ENCODE results near the gene IL17B.
"Not testable (repeated sequence)": the region's sequence is repeated elsewhere in the genome, so short reads cannot be mapped to it uniquely, and the experiment has no call there.

The IL17B gene

DNA sequence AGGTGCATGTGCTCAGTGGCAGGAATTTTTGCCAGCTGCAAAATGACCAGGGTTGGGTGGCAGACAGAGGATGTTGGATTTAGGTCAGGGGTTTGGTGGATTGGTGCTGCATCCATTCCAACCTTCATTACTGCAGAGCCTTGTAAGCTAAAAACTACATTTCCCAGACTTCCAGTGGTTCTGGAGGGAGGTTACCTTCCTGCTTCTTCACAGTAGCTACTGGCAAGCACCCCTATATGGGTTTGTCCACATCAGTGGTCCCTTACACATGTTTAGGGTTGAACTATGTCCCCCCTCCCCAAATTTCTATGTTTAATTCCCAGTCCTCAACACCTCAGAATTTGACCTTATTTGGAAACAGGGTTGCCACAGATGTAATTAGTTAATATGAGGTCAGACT, 20.7 kb upstream of the IL17B start:
- no peak for DNase-seq

DNA sequence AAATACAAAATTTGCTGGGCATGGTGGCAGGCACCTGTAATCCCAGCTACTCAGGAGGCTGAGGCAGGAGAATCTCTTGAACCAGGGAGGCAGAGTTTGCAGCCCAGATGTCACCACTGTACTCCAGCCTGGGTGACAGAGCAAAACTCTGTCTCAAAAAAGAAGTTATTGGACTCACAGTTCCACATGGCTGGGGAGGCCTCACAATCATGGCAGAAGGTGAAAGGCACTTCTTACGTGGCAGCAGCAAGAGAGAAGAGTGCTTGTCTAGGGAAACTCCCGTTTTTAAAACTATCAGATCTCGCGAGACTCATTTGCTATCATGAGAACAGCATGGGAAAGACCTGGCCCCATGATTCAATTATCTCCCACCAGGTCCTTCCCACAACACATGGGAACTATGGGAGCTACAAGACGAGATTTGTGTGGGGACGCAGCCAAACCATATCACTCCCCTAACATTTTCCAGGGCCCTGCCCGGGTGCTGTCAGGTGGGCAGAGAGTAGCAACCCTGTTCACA, 19.7 kb upstream of the IL17B start:
- DNase-seq: not testable (repeated sequence)

DNA sequence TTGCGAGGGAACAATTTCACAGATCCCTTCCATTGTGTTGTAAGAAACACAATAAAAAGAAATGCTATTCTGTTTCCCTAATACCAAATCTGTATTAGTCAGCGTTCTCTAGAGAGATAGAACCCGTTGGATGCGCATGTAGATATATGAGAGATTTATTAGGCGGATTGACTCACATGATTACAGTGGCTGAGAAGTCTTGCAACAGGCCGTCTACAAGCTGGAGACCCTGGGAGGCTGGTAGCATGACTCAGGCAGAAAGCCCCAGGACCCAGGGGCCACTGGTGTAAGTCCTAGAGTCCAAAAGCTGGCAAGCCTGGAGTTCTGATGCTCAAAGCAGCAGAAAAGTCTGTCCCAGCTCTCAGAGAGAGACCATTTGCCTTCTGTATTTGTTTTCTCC, 18.4 kb upstream of the IL17B start:
- DNase-seq: no peak

DNA sequence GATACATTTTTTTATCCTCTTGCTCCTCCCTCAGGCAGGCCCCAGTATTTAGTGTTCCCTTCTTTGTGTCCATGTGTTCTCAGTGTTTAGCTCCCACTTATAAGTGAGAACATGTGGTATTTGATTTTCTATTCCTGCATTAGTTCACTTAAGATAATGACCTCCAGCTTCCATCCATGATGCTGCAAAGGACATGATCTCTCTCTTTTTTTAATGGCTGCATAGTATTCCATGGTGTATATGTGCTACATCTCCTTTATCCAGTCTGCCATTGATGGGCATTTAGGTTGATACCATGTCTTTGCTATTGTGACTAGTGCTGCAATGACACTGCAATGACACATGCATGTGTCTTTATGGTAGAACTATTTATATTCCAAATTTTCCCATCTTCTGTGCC, 15.9 kb upstream of the IL17B start:
- not testable (repeated sequence) for DNase-seq

DNA sequence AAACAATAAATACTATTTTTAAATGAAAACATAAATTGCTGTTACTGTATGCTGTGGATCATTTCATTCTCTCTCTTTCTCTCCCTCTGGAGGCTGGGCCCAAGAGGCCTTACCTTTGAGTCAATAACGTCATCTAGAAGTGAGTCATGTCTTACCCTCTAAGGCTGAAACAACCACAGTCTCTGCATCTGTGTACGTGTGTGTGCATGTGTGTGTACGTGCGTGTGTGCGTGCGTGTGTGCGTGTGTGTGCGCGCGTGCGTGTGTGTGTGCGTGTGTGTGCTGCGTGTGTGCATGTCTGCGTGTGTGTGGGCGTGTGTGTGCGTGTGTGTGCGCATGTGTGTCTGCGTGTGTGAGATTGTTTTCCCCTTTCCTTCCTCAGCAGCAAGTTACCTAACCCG, 13.6 kb upstream of the IL17B start:
- DNase-seq: no peak

DNA sequence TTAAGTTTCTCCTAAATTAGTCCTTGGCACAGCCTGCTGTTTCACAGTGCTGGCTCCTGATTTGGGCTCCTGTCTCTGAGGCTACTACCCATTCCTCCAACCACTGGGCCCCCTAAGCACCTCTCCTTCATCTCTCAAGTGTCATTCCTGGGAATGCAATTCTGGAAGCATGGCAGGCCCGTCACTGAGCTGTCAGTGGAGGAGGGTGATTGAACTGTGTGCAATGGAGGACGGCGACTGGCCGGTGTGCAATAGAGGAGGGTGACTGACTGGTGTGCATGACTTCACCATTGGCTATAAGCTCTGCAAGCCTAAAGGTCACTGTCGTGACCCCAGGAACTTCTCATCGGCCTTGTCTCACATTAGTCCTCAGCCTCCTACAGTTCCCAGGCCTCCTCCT, 12.4 kb upstream of the IL17B start:
- DNase-seq: no peak

DNA sequence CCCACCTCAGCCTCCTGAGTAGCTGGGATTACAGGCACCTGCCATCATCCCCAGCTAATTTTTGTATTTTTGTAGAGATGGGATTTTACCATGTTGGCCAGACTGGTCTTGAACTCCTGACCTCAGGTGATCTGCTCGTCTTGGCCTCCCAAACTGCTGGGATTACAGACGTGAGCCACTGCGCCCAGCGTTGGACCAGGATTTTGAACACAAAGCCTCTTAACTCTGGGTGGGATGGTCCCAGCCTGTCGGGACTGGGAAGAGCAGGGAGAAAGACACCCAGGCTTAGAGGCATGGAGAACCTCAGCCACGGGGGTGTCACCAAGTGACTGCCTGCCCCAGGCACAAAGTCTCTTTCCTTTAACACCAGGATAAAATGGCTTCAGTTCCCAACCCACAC, 12.0 kb upstream of the IL17B start:
- not testable (repeated sequence) for DNase-seq

DNA sequence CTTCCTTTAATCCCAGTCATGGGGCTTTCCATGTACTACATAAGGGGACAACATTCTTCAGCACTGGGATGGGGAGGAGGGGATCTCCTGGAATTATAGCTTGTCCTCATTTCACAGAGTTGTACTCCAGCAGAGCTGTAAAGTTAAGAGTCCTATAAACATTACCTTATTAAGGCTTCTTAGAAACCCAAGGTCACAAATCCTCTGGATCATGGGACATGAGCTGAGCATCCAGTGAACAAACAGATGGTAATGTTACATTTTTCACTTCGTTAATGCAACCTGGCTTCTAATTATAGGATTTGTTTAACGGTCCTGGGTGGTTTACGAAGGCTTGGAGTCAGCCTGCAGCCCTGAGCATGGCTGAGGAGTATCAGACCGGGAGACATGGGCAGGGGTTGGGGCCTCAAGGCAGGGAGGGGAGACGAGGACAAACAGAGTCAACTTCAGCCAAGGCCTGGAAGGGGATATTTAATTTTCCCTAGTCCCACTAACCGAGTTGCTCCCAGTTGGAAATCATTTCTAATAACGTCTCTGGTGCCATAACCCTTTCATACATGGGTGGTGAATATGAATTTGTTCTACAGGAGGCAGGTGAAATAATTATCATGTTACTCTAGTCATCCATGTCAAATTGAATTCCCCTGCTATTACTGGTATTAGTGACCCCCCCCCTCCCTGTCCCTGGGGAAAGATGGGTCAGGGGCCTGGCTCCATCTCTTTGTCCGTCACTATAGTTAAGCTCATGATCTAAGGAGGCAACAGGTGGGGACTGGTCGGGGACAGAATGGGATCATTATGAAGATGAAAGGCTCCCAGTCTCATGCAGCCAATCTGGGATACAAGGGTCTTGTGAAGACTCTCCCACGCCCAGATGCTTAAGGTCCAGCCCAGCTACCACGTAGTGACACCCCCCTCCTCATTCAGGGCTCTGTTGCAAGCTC, 10.7 kb upstream of the IL17B start:
- no peak for DNase-seq

DNA sequence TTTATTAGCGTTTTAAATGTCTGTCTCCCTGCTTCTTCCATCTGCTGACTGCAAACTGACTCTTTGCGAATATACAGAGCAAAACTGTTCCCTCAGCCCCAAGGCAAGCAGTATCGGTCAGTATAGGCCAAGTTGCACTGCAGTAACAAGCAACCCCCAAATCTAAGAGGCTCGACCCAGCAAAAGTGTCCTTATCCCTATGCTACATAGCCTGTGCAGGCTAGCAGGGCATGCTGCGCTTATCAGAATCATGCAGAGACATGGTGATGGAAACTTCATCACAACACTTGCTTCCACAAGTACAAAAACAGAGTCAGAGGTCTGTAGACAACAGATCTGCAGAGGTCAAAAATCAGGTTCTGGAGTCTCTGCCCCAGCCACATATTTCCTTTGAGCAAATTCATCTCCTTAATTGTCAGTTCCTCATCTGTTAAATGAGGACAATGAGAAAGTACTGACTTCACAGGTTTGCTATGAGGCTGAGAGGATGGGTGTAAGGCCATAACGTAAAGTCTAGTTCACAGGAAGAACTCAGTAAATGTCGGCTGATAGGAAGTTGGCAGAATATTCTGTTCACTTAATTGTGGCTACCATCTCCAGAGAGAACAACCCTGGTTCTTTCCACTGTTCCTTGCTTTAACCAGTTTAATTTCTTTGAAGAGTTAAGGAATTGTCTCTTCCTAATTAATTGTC, 9.6 kb upstream of the IL17B start:
- no peak for DNase-seq

DNA sequence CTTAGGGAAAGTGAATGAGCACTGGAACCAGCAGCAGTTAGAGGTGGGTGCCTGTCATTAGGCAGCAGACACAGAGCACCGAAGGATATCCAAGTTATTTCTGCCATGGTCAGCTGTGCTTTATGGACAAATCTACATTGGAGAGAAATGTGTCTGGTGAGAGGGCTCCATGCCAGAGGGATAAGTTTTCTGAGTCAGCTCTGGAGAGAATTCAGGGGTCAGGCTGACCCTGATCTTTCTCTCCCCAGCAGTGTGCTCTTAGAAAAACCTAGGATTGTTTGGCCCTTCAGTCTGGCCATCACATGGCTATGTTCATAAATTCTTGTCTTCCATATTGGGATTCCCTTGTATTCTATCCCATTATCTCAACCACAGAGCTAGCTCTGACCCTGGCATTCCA, 8.9 kb upstream of the IL17B start:
- DNase-seq: no peak

DNA sequence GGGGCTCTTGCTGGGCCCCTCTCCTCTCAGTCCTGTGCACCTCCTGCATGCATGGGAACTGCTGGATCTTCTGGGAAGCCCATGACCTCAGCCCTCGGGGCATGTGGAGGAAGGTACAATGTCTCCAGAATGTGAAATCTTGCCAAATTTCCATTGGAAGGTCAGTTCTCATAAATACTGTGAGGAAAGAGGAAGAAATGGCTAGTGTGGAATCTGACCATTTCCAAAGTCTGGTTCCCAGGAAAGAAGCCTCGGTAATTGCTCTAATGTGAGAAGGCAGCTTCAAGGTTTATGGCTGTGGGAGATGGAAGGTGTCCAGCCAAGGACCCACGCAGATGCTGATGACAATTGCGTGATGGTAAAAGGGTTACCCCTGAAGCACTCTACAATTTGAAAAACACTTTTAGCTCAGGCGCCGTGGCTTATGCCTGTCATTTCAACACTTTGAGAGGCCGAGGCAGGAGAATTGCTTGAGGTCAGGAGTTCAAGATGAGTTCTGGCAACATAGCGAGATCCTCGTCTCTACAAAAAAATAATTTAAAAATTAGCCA, 8.1 kb upstream of the IL17B start:
- DNase-seq: no peak

DNA sequence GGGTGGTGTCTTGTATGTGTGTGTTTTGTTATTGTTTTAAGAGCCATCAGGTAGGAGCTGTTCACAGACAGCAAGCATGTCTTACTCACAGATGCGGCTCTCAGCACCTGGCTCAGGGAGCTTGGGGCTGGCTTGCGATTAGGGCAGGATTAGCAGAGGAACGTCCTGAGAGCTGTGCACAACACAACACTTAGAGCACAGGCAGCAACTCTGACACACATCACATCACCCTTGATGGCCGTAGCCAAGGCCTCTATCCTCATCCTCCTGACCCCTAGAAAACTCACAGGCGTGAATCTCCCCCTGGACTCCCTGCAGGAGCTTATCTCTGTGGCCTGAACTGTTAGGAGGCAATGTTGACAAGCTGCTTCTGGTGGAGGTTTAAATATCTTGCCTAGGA, 7.1 kb upstream of the IL17B start:
- no peak for DNase-seq

DNA sequence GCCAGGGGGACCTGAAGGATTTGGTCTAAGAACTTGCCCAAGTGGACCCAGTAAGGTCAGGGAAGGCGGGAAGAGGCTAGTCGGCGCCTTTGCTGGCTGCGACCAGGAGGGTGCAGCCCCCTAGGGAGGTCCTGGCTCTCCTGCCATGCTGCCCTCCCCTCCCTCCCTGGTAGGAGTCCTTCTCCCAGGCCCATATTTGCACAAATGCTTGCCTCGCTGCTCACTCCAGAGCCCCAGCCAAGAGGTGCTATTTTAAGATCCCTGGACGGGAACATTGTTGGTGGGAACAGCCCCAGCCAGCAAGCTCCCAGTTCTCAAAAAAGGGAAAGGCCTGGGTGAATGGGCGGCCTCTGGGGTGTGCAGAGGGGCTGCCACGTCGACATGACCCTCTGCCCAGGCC, 4.3 kb upstream of the IL17B start:
- DNase-seq: no peak

DNA sequence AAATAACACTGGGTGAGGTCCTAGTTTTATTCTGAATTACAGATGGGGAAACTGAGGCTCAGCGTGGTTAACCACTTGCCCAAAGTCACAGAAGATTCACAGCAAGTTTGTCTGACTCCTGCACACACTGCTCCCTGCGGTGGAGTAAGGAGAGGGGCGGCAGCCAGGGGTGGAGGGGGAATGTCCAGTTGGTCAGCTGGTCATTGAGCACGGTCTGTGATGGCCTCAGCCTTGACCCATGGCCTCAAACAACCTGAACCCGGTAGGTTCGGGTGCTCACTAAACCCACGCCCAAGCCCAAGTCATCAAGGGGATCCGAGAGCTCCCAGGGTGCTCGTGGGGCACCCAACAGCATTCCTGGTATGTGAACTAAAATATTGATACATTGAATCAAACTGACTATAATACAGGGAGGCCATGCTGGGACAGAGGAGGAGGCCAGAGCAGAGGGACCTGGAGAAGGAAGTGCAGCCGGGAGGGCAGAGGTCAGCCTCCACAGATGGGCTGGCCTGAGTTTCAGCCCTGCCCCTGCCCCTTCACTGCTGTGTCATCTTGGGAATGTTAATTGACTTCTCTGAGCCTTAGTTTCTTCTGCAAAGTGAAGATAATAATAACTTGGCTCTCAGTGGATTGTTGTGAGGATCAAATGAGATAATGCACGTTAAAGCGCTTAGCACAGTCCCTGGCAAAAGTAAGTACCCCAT, 3.6 kb upstream of the IL17B start:
- DNase-seq: no peak

DNA sequence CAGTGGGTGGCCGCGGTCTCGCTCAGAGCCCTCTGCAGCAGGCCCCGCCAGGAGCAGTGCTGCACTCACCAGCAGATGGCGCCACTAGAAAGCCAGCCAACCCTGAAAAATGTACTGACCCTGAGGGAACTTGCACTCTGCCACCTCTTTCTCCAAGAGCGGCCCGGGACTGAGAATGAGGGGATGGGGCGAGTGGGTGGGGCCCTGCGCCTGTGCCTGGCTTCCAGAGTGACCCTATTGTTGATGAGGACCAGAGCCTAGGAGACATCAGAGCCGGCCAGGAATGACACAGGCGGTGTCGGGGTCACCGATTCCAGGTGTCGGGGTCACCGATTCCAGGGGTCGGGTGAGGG, 2.9 kb upstream of the IL17B start:
- peak; percentile 65 for DNase-seq

DNA sequence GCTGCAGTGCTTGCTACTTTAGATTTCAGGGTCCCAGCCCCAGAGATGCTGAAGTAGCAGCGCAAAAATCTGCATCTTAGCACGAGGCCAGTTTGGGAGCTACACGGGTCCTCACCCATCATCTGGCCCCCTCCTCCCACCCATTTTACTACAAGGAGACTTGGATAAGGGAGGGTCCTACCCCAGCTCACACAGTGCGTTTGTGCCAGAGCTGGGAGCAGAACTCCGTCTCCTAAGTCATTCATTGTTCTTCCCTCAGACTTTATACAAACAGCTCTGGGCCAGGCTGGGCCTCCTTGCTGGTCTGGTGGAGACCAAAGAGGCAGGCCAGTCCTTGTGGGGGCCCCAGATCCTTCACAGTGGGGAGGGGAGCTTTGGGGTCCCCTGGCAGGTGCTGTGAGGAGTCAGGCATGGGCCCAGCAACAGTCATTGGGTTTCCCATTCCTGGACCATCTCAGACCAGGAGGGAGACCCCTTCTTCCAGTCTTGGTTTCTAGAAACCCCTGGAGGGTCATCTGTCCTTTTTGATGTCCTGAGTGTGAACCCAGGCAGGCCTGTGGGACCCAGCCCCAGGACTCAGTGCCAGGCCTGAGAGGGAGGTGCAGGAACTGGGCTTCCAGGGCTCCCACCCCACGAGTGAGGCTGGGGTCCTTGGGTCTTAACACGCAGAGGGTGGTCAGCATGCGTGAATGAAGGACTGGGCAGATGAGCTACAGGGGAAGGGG, 2.3 kb upstream of the IL17B start:
- no peak for DNase-seq

DNA sequence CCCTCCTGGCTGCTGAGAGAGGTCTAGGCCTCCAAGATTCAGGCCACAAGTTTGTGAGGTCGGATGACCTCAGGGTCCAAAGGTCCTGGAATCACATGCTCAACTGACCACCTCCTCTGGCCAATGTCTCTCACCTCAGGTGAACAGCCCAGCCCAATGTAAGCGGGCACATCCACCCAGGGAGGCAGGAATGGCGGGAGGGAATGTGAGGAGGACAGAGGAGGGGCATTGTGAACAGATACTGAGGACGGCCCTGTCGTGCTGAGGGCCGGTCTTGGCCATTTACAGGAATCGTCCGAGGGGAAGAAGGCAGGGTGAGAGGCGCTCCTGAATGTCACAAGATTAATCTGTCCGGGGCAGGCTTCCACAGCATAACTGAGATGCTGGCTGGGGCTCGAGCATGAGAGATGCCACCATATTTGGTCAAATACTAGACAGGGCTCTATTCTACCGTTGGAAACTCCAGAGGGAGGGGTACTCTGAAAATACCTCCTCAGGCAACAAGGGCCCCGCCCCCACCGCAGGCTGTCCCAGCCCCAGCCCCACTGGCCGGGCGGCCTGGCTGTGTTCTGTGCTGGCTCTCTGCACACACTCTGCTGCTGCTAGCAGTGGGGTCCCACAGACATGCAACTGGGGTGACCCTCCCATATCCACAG, 1.5 kb upstream of the IL17B start:
- no peak for DNase-seq

DNA sequence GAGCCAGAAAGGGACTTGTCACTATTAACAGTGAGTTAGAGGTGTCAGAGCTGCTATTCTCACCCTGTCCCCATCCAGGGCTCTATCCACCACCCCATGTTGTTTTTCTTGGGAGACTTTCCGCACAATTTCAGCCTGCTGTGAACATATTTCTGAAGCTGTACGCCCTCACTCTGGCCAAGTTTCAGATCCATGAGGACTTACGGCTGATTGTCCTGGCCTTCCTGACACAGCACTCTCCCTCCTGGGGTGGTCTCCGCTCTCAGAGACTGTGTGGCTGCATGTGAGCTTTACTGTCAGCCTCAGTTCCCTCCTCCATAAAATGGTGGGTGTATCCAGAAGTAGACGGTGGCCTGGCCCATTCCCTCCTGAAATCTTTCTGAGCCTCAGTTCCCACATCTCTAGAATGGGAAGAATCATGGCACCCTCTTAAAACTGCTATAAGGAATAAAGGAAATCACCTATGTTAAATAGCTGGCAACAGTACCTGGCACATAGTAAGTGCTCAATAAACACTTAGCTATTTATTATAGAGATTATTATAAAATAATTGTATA, 804 bp upstream of the IL17B start:
- DNase-seq: no peak

DNA sequence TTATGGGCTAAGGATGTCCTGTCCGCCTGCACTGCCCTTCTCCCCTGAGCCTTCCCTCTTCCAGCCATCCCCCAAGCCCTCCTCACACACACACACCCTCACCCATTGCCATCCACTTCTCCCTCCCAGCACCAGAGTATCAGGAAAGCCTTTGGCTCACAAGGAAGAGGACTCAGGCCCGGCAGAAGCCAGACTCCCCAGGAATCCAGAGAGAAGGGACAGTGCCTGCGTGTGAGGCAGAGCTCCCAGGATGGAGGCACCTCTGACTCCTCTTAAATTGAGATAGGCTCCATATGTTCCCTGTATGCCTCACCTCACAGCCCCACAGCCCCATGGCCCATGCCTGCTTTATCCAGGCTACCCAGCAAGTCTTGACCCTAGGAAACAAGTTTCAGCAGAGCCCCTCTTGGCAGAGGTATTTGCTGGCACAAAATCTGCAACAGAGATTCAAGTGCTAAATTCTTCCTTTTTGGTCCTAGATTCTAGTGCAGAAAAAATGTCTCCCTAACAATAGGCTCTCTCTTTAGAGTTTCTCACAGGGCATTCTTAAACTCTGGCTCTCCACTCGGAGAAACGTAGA, 761 bp downstream of the IL17B start:
- DNase-seq: no peak

DNA sequence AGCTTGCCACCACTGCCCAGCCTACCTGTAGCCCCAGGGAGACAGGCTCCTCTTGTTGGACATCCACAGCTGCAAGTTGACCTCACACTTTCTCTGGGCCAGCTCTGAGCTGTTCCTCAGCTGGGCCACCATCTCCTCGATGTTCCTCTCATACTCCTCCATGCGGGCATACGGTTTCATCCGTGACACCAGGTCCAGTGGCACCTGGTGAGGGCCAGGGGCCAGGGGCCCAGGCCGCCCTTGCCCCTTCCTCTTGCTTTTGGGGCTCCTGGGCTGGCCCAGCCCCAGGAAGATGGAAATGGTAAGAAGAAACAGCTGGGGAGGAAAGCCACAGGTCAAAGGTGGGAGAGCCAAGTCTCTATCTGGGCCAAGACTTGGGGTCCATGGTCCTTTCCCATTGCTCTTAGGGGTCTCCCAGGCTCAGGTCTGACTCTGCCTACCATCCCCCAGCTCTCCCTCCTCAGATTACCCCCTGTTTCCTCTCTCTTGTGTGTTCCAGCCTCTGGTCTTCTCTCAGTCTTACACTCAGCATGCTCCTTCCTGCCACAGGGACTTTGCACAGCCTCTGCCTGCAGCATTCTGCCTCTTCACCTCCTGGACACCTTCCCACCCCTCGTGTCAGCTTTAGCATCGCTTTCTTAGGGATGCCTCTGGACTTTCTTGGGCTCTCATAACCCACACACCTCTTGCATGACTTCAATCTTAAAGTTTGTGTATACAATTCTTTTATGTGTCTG, 2.2 kb downstream of the IL17B start:
- DNase-seq: no peak

DNA sequence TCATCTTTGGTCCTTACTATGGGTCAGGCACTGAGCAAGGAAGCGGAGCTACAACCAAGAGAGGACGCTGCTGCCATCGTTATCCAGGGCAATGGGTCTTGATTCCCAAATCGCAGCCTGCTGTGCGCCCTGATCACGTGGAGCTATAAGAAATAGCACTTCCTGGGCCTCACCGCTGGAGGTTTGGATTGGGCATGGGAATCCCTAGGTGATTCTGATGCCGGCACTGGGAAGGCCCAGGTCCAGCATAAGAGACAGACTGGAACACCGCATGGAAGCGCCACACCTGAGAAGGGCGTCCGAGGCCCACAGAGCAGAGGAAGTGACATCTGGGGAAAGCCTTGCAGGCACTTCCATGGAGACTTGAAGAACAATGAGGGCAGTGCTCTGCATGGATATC, 3.0 kb downstream of the IL17B start:
- DNase-seq: no peak

Data from CD4-positive, alpha-beta T cell treated with Interleukin-21 for 1 hour (primary cell).